GM06990 (cell line): ENCODE measurements around the gene LEFTY2.
"Not testable (repeated sequence)": the region's sequence is repeated elsewhere in the genome, so short reads cannot be mapped to it uniquely, and the experiment has no call there.

Experiments
- DNase-seq: peaks from one replicate; pipeline ENCODE4 v3.0.0-alpha.2; 2011; ENCODE audit not compliant: insufficient read length; ENCODE audit errors: extremely low read depth
- H3K27me3 ChIP-seq: replicated peaks from 2 replicates; pipeline ENCODE4 v1.6.0; 2011; ENCODE audit warnings: low read length; ENCODE audit not compliant: control insufficient read depth, insufficient read depth
- H3K36me3 ChIP-seq: 2 replicates; pipeline ENCODE4 v1.5.1; 2011; ENCODE audit warnings: low read length; ENCODE audit not compliant: control insufficient read depth, insufficient read depth
- H3K4me3 ChIP-seq: replicated peaks from 2 replicates; pipeline ENCODE4 v1.5.1; 2011; ENCODE audit warnings: low read depth, mild to moderate bottlenecking, control low read depth, low read length
- TF ChIP-seq, protein P1 (sequence below): IDR thresholded peaks from 2 replicates; pipeline ENCODE4 v1.5.1; 2011; ENCODE audit warnings: low read length, control low read depth, mild to moderate bottlenecking, inconsistent platforms; ENCODE audit not compliant: insufficient read depth, poor library complexity, severe bottlenecking

Gene LEFTY2

DNA sequence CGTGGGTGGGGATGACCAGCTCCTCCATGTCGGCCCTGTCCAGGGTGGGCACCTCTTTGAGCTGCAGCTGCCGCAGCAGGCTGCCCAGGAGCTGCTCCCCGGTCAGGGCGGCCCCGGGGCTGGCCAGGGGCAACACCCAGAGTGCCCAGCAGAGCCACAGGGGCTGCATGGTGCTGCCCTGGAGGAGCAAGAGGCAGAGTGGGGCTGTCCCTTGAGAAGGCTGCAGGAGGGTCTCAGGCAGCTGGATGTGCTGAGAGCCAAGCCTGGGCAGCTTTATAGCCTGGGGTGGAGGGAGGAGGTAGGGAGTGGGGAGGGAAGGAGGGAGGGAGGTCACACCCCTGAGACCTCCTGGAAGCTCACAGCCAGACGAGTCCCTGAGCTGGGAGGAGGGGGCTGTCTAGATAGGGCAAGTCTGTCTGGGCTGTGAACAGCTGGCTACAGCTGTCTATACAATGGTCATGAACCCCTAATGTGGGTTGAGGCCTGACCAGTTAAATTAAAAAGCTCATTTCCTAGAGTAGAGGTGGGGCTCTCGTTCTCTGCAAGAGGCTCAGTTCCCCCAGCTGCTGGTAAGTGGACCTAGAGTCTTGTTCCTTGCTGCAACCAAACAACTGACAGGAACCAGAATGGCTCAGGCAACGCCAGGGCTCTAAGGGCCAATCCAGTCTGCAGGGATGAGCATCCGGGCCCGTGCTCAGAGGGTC lies 52.0 kb downstream of the LEFTY2 start, which contains the start of gene LEFTY1:
Gene LEFTY1, minus strand, starts transcription at position 249 of the 704 bp plus-strand sequence. Its CDS starts 80 bp downstream, at position 169.
- DNase-seq: no peak
- H3K27me3 ChIP-seq: no peaks in the 10 kb centered on the region
- H3K4me3 ChIP-seq: no peak within 1 kb of the TSS
- no peaks in the 10 kb centered on the region for H3K36me3 ChIP-seq
- TF ChIP-seq, protein P1, sequence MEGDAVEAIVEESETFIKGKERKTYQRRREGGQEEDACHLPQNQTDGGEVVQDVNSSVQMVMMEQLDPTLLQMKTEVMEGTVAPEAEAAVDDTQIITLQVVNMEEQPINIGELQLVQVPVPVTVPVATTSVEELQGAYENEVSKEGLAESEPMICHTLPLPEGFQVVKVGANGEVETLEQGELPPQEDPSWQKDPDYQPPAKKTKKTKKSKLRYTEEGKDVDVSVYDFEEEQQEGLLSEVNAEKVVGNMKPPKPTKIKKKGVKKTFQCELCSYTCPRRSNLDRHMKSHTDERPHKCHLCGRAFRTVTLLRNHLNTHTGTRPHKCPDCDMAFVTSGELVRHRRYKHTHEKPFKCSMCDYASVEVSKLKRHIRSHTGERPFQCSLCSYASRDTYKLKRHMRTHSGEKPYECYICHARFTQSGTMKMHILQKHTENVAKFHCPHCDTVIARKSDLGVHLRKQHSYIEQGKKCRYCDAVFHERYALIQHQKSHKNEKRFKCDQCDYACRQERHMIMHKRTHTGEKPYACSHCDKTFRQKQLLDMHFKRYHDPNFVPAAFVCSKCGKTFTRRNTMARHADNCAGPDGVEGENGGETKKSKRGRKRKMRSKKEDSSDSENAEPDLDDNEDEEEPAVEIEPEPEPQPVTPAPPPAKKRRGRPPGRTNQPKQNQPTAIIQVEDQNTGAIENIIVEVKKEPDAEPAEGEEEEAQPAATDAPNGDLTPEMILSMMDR: no peak

DNA sequence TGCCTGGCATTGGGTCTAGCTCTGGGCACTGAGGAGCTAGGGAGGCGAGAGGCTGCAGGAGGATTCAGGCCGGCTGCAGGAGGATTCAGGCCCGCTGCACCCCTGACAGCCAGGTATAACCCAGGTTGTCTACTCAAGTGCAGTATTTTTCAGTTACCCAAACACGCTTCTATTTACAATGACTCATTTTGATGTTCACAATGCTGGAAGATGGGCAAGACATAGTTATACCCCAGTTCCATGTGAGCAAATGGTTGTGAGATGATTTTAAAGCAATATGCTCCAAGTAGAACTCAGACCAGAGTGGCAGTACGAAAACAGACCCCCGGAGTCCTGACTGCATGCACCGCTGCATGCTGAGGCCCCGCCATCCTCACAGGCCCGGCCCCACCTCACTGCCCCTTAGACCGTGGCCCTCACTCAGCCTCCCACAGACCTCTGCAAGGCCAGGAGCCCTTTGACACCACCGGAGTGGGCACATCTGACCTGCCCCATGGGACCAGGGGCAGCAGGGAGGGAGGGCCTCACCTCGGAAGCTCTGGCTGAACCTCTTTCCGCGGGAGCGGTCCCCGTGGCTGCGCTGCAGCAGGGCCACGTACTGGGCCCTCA lies 52.6 kb downstream of the LEFTY2 start:
- H3K36me3 ChIP-seq: no peaks in the 10 kb centered on the region
- H3K4me3 ChIP-seq: no peak overlapping the region
- no peaks in the 10 kb centered on the region for H3K27me3 ChIP-seq
- DNase-seq: no peak
- TF ChIP-seq, protein P1: no peak

DNA sequence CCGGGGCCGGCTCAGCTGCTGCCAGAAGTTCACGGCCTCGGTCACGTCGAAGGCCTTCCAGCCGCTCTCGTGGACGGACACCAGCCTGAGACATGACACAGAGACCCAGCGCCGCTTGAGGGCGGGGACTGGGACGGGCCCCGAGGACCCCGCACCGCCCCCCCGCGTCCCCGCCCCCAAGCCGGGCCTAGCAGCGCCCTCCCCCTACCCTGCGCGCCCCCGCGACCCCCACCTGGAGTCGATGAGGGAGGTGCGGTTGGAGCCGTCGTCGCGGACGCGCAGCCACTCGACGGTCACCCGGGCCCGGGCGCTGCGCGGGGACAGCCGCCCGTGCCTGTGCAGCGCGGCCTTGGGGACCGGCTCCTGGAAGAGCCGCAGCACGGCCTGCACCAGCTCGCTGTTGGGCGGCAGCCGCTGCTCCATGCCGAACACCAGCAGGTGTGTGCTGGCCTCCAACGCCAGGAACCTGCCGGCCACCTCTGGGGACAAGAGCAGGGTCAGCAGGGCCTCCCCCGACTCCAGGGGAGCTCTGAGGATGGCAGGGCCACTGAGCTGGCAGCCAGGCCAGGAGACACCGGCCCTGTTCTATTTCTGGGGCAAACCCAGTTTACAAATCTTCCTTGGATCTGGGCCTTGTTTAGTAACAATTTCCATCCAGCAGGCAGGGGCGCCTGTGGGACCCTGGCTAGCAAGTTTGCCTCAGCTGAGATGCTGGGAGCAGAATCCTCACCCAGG lies 53.3 kb downstream of the LEFTY2 start:
- not testable (repeated sequence) for H3K36me3 ChIP-seq, DNase-seq, H3K4me3 ChIP-seq, H3K27me3 ChIP-seq

DNA sequence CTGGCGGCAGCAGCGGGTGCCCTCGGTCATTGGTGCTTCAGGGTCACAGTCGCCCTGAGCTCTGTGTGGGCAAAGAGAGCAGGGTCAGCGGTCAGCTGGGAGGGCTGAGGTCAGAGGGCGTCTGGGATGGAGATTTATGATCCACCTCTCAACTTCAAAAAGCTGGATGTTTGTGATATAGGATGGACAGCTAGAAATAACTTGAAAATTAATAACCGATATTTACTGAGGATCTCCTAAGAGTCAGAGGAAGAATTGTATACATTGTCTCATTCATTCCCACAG lies 54.0 kb downstream of the LEFTY2 start:
- H3K4me3 ChIP-seq: no peak overlapping the region
- TF ChIP-seq, protein P1: no peak
- H3K27me3 ChIP-seq: no peaks in the 10 kb centered on the region
- no peaks in the 10 kb centered on the region for H3K36me3 ChIP-seq
- DNase-seq: no peak
